ENCODE measurements around the gene NANOS2.

GRCh38 chr19:45911291-45911690 lies 3.3 kb downstream of the NANOS2 start:
- TF ChIP-seq CTCF (conservative IDR thresholded peaks at IDR 0.05) (no peak), EZH2 (IDR thresholded peaks at IDR 0.05; ENCODE audit: low read depth) (no peak)

Measured in PC-9 (cell line).